GM23338 (cell line): Measurements from ENCODE around the gene PKP2.

Experiments used
- EZH2 ChIP-seq: fragments of 200-600 bp; sonication (generic); IDR thresholded peaks from one replicate; pipeline ENCODE4 v1.8.0; 2017; ENCODE audit warnings: antibody characterized with exemption, mild to moderate bottlenecking, low read depth; ENCODE audit not compliant: unreplicated experiment
- TF ChIP-seq, protein P1 (sequence below), 2 experiments: fragments of 200-600 bp in 1 of 2; sonication (generic) in 1 of 2; conservative IDR thresholded peaks; 2 replicates each; pipeline versions ENCODE4 v1.5.1 to v1.6.1; 2016 to 2017; ENCODE audit warnings: antibody characterized with exemption in 2 of 2, low read depth in 2 of 2, mild to moderate bottlenecking in 2 of 2, moderate library complexity in 1 of 2

DNA sequence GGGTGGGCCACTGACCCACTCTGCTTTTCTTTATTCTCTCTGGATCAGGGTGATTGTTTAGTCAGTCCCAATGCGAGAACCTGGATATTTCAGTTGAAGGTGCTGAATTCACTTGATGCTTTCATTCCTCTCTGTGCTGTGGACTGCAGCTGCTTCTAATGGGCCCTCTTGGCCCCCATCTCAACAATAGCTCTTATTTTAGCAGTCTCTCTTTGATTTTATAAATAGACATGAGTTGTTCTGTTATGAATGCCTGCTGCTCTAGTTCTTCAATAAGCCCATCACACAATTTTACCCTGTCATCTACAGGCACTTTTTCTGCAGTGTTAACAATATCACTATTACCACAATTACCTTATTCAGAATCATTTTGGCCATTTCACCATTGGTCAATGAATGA lies 86.7 kb downstream of the PKP2 start:
- TF ChIP-seq EZH2, result no peak
- TF ChIP-seq, protein P1, sequence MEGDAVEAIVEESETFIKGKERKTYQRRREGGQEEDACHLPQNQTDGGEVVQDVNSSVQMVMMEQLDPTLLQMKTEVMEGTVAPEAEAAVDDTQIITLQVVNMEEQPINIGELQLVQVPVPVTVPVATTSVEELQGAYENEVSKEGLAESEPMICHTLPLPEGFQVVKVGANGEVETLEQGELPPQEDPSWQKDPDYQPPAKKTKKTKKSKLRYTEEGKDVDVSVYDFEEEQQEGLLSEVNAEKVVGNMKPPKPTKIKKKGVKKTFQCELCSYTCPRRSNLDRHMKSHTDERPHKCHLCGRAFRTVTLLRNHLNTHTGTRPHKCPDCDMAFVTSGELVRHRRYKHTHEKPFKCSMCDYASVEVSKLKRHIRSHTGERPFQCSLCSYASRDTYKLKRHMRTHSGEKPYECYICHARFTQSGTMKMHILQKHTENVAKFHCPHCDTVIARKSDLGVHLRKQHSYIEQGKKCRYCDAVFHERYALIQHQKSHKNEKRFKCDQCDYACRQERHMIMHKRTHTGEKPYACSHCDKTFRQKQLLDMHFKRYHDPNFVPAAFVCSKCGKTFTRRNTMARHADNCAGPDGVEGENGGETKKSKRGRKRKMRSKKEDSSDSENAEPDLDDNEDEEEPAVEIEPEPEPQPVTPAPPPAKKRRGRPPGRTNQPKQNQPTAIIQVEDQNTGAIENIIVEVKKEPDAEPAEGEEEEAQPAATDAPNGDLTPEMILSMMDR (conservative IDR thresholded peaks at IDR 0.05; ENCODE audit: low read depth in 2 of 2), result no peak
